ENCODE results near the gene PDE9A.

GRCh38 chr21:42633858-42634257 is 19.6 kb upstream of the PDE9A start:
- TF ChIP-seq EZH2 (IDR thresholded peaks at IDR 0.05; ENCODE audit: insufficient read depth, poor library complexity, severe bottlenecking) = no peak
- no peak for TF ChIP-seq EZH2phosphoT487 (IDR thresholded peaks at IDR 0.05; ENCODE audit: insufficient read depth, low read depth)
